ENCODE results near the gene CDCA7. TPM values are rescaled to one million over a fixed set of nuclear protein-coding genes. Genes with fewer than 3 reads are reported as not detected.

The CDCA7 gene
- total and polyA plus RNA-seq, 2 experiments from 2014 or later, result 24.2 to 42.3 TPM

DNA sequence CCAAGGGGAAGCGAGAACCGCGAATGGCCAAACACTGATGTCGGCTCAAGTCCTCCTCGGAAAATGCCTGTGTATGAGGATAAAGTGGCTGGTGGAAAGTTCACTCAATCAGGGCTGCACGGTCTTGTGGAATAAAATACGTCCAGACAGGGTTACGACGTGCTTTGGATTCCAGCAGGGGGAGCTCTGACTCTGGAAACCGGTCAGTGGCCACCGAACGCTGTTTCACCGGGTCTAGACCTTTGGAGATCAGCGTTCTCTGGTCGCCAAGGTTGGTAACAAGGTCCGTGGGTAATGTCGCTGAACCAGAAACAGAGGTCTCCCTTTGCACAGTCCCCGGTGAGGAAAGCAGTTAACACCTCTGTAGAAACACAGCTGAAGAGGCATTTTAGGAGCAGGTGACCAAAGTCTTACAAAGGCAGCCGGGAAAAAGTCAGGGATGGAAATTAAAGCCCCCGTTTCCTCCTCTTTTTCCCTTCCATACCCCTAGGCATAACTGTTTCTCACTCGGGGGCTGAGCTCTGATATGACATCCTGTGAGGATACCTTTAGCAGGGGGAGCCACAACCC lies 47.8 kb downstream of the CDCA7 start:
- H3K4me1 ChIP-seq (ENCODE audit: low read depth), result peaks cover 31% of the 10 kb centered on the region
- peak; percentile 86 for TF ChIP-seq CTCF (IDR thresholded peaks at IDR 0.05; ENCODE audit: low read depth, low read length)
- no peak overlapping the region for H3K27ac ChIP-seq
- no peaks in the 10 kb centered on the region for H3K27me3 ChIP-seq
- peak; percentile 90 to 93 for DNase-seq (ENCODE audit: low read depth in 1 of 2, low spot score in 1 of 2)
- H3K9me3 ChIP-seq (ENCODE audit: low read depth), result no peaks in the 10 kb centered on the region
- no peaks in the 10 kb centered on the region for H3K36me3 ChIP-seq
- peak overlapping the region; percentile 16 for H3K4me3 ChIP-seq

DNA sequence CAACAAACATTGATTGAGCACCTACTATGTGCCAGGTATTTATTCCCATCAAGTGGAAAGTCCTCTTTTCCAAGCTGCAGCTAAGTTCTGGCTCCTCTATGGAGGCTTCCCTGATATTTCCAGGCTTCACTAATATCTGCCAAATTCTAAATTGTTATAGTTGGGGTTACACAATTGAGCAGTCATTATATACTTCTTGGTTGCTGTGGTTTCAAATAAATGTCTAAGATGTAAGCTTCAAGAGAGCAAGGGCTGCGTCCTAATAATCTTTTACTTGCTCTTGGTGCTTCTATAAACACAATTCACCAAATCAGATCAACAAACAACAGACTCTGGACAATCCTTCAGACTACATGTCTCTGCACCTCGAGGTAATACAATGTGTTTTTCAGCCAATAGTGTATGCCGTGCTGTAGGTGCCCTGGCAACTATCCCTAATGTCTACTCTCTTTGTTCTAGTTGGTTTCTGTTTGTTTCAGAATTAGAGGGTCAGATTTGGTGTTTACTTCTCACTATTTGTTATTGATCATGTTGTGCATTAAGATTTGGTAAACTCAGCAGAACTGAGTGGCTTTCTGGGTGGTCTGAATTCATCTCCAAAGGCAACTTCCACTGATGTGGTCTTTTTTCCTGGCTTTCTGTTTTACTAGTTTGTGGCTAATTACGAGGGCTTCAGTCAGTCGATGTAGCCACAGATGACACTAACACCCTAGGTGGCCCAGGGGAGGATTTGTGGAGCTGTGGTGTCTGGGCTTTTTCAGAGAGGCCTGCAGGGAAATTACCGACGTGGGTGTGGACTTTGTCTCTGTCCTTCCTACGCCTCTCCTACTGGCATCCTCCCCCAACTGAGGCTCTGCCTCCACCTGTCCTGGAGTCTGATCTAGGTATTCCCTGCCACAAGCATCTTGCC lies 50.4 kb downstream of the CDCA7 start:
- no peaks in the 10 kb centered on the region for H3K27me3 ChIP-seq
- TF ChIP-seq CTCF (IDR thresholded peaks at IDR 0.05; ENCODE audit: low read depth, low read length), result no peak
- no peak overlapping the region for H3K4me3 ChIP-seq
- H3K36me3 ChIP-seq, result no peaks in the 10 kb centered on the region
- H3K4me1 ChIP-seq (ENCODE audit: low read depth), result peaks cover 20% of the 10 kb centered on the region
- H3K9me3 ChIP-seq (ENCODE audit: low read depth), result no peaks in the 10 kb centered on the region
- no peak overlapping the region for H3K27ac ChIP-seq
- no peak for DNase-seq (ENCODE audit: low read depth in 1 of 2, low spot score in 1 of 2)

DNA sequence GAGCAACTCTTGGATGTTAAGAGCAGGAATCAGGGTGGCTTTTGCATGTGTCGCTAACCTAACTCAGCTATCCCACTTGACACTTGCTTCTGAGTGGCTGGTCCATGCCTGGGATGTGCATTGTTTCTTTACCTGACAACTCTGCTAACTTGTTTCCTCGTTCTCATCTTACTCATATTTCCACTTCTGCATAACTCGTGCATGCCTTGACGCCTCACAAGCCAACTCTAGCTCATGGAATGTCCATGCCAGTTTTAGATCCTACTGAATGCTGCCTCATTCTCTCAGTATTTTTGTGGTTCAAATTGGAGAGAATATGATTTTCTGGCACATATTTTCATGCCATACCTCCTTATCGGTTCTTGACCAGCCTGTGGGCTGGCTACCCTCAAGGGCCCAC lies 52.5 kb downstream of the CDCA7 start:
- Histone ChIP-seq H3K4me3 (no peak overlapping the region), H3K36me3 (no peaks in the 10 kb centered on the region), H3K27ac (no peak overlapping the region), H3K27me3 (no peaks in the 10 kb centered on the region), H3K9me3 (ENCODE audit: low read depth) (no peaks in the 10 kb centered on the region), H3K4me1 (ENCODE audit: low read depth) (peaks cover under 1% of the 10 kb centered on the region)
- DNase-seq (ENCODE audit: low read depth in 1 of 2, low spot score in 1 of 2), result no peak
- TF ChIP-seq CTCF (IDR thresholded peaks at IDR 0.05; ENCODE audit: low read depth, low read length), result no peak

GRCh38 chr2:173407646-173408045 lies 53.0 kb downstream of the CDCA7 start:
- no peaks in the 10 kb centered on the region for H3K27me3 ChIP-seq
- TF ChIP-seq CTCF (IDR thresholded peaks at IDR 0.05; ENCODE audit: low read depth, low read length), result no peak
- DNase-seq (ENCODE audit: low read depth in 1 of 2, low spot score in 1 of 2), result no peak
- no peaks in the 10 kb centered on the region for H3K9me3 ChIP-seq (ENCODE audit: low read depth)
- H3K4me1 ChIP-seq (ENCODE audit: low read depth), result no peaks in the 10 kb centered on the region
- no peak overlapping the region for H3K4me3 ChIP-seq
- no peak overlapping the region for H3K27ac ChIP-seq
- H3K36me3 ChIP-seq, result no peaks in the 10 kb centered on the region

DNA sequence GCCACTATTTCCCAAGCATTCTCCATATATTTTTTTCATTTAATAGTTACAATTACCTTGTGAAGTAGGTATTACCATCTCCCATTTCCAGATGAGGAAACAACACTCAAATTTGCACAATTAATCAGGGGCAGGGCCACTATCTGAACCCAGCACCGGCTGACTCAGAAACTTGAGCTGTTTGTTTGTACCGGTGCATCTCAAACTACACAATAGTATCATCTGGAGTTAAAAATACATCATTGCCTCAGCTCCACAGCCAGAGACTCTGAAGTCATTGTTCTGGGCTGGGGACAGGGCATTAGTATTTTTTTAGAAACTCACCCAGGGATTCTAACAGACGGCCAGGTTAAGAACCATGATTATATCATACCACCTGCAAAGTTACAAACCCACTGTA lies 55.9 kb downstream of the CDCA7 start:
- H3K4me3 ChIP-seq, result no peak overlapping the region
- no peaks in the 10 kb centered on the region for H3K4me1 ChIP-seq (ENCODE audit: low read depth)
- no peaks in the 10 kb centered on the region for H3K36me3 ChIP-seq
- DNase-seq (ENCODE audit: low read depth in 1 of 2, low spot score in 1 of 2), result no peak
- TF ChIP-seq CTCF (IDR thresholded peaks at IDR 0.05; ENCODE audit: low read depth, low read length), result no peak
- H3K27ac ChIP-seq, result no peak overlapping the region
- H3K9me3 ChIP-seq (ENCODE audit: low read depth), result no peaks in the 10 kb centered on the region
- no peaks in the 10 kb centered on the region for H3K27me3 ChIP-seq

Data from cardiac muscle cell (in vitro differentiated cells and primary cell).